HEK293 (cell line): ENCODE measurements around the gene FAM83E.

Experiments
- BCL11B ChIP-seq: fragments of 450-650 bp; formaldehyde crosslinking; IDR thresholded peaks from 2 replicates; pipeline ENCODE4 v1.5.1; 2016; ENCODE audit warnings: low read depth, missing biosample characterization, missing genetic modification characterization
- GLI4 ChIP-seq: fragments of 450-650 bp; formaldehyde crosslinking; IDR thresholded peaks from 2 replicates; pipeline ENCODE4 v1.5.1; 2016; ENCODE audit warnings: missing biosample characterization, missing genetic modification characterization
- HOXC10 ChIP-seq: sonication (generic); formaldehyde crosslinking; IDR thresholded peaks from 2 replicates; pipeline ENCODE4 v1.8.1; 2023; ENCODE audit warnings: mild to moderate bottlenecking, missing genetic modification reagents
- PRDM2 ChIP-seq: fragments of 450-650 bp; formaldehyde crosslinking; IDR thresholded peaks from 2 replicates; pipeline ENCODE4 v1.5.1; 2016; ENCODE audit warnings: missing biosample characterization, missing genetic modification characterization, borderline replicate concordance
- SP7 ChIP-seq: fragments of 450-650 bp; formaldehyde crosslinking; IDR thresholded peaks from 2 replicates; pipeline ENCODE4 v1.5.1; 2016; ENCODE audit warnings: missing biosample characterization, missing genetic modification characterization
- YY2 ChIP-seq: fragments of 450-650 bp; formaldehyde crosslinking; IDR thresholded peaks from 2 replicates; pipeline ENCODE4 v1.5.1; 2016; ENCODE audit warnings: missing biosample characterization, missing genetic modification characterization
- ZBTB20 ChIP-seq: fragments of 450-650 bp; formaldehyde crosslinking; IDR thresholded peaks from 2 replicates; pipeline ENCODE4 v1.5.1; 2016; ENCODE audit warnings: missing biosample characterization, missing genetic modification characterization
- ZBTB48 ChIP-seq: fragments of 450-650 bp; formaldehyde crosslinking; IDR thresholded peaks from 2 replicates; pipeline ENCODE4 v1.5.1; 2016; ENCODE audit warnings: missing biosample characterization, missing genetic modification characterization
- ZBTB8A ChIP-seq: fragments of 450-650 bp; formaldehyde crosslinking; IDR thresholded peaks from 2 replicates; pipeline ENCODE4 v1.5.1; 2016; ENCODE audit warnings: missing biosample characterization, missing genetic modification characterization
- ZFP41 ChIP-seq: fragments of 450-650 bp; formaldehyde crosslinking; IDR thresholded peaks from 2 replicates; pipeline ENCODE4 v1.5.1; 2016; ENCODE audit warnings: missing biosample characterization, missing genetic modification characterization, borderline replicate concordance
- ZIC2 ChIP-seq: fragments of 450-650 bp; formaldehyde crosslinking; IDR thresholded peaks from 2 replicates; pipeline ENCODE4 v1.5.1; 2016; ENCODE audit warnings: missing biosample characterization, missing genetic modification characterization
- ZNF133 ChIP-seq: fragments of 450-650 bp; formaldehyde crosslinking; IDR thresholded peaks from 2 replicates; pipeline ENCODE4 v1.5.1; 2016; ENCODE audit warnings: missing biosample characterization, missing genetic modification characterization
- ZNF148 ChIP-seq: fragments of 450-650 bp; formaldehyde crosslinking; IDR thresholded peaks from 2 replicates; pipeline ENCODE4 v1.5.0; 2017; ENCODE audit warnings: missing biosample characterization, missing genetic modification characterization, borderline replicate concordance
- ZNF175 ChIP-seq: fragments of 450-650 bp; formaldehyde crosslinking; IDR thresholded peaks from 2 replicates; pipeline ENCODE4 v1.5.1; 2016; ENCODE audit warnings: missing biosample characterization, missing genetic modification characterization
- ZNF548 ChIP-seq: fragments of 450-650 bp; formaldehyde crosslinking; IDR thresholded peaks from 2 replicates; pipeline ENCODE4 v1.5.1; 2016; ENCODE audit warnings: missing biosample characterization, missing genetic modification characterization
- ZNF555 ChIP-seq: fragments of 450-650 bp; formaldehyde crosslinking; conservative IDR thresholded peaks from 2 replicates; pipeline ENCODE4 v1.5.1; 2017; ENCODE audit warnings: missing biosample characterization, mild to moderate bottlenecking, missing genetic modification characterization, inconsistent platforms
- ZNF600 ChIP-seq: fragments of 450-650 bp; formaldehyde crosslinking; IDR thresholded peaks from 2 replicates; pipeline ENCODE4 v1.5.1; 2016; ENCODE audit warnings: missing biosample characterization, missing genetic modification characterization
- ZNF629 ChIP-seq: fragments of 450-650 bp; formaldehyde crosslinking; IDR thresholded peaks from 2 replicates; pipeline ENCODE4 v1.5.1; 2017; ENCODE audit warnings: missing biosample characterization, missing genetic modification characterization
- ZNF692 ChIP-seq: fragments of 450-650 bp; formaldehyde crosslinking; IDR thresholded peaks from 2 replicates; pipeline ENCODE4 v1.5.1; 2016; ENCODE audit warnings: missing biosample characterization, missing genetic modification characterization
- TF ChIP-seq, protein P1 (sequence below): fragments of 450-650 bp; formaldehyde crosslinking; IDR thresholded peaks from 2 replicates; pipeline ENCODE4 v1.5.1; 2016; ENCODE audit warnings: missing biosample characterization, missing genetic modification characterization
- TF ChIP-seq, protein P2 (sequence below): fragments of 450-650 bp; formaldehyde crosslinking; IDR thresholded peaks from 2 replicates; pipeline ENCODE4 v1.5.1; 2016; ENCODE audit warnings: missing biosample characterization, missing genetic modification characterization
- TF ChIP-seq, protein P3 (sequence below): fragments of 450-650 bp; formaldehyde crosslinking; IDR thresholded peaks from 2 replicates; pipeline ENCODE4 v1.5.1; 2016; ENCODE audit warnings: missing biosample characterization, missing genetic modification characterization

Gene FAM83E

GRCh38 chr19:48618916-48619691 is 4.2 kb upstream of the FAM83E start, which contains the start of the genes RPL18 and SPHK2 (continued):
- TF ChIP-seq HOXC10 (CRISPR knock-in tag) (no peak), ZNF692 (tag by site-specific recombination) (peak; percentile 96), ZNF555 (no peak), ZNF133 (tag by site-specific recombination) (no peak), ZBTB20 (tag by site-specific recombination) (peak; percentile 67; the same call in 1 of the 2 replicates), BCL11B (tag by site-specific recombination) (peak; percentile 19; the same call in 1 of the 2 replicates), SP7 (tag by site-specific recombination) (peak; percentile 93), PRDM2 (tag by site-specific recombination) (no peak), YY2 (tag by site-specific recombination) (peak; percentile 85), ZFP41 (peak; percentile 20; the same call in 1 of the 2 replicates), ZNF548 (tag by site-specific recombination) (no peak), ZNF175 (tag by site-specific recombination) (no peak), GLI4 (0 out of 2 replicates have a peak, but pooled peaks have one; percentile 20), ZNF148 (peak; percentile 47; the same call in 1 of the 2 replicates), ZNF600 (no peak; the same call in 1 of the 2 replicates), ZNF629 (tag by site-specific recombination) (peak; percentile 96), ZIC2 (peak; percentile 18; the same call in 1 of the 2 replicates), ZBTB8A (tag by site-specific recombination) (peak; percentile 71; the same call in 1 of the 2 replicates), ZBTB48 (tag by site-specific recombination) (peak; percentile 99)
- TF ChIP-seq, protein P1, sequence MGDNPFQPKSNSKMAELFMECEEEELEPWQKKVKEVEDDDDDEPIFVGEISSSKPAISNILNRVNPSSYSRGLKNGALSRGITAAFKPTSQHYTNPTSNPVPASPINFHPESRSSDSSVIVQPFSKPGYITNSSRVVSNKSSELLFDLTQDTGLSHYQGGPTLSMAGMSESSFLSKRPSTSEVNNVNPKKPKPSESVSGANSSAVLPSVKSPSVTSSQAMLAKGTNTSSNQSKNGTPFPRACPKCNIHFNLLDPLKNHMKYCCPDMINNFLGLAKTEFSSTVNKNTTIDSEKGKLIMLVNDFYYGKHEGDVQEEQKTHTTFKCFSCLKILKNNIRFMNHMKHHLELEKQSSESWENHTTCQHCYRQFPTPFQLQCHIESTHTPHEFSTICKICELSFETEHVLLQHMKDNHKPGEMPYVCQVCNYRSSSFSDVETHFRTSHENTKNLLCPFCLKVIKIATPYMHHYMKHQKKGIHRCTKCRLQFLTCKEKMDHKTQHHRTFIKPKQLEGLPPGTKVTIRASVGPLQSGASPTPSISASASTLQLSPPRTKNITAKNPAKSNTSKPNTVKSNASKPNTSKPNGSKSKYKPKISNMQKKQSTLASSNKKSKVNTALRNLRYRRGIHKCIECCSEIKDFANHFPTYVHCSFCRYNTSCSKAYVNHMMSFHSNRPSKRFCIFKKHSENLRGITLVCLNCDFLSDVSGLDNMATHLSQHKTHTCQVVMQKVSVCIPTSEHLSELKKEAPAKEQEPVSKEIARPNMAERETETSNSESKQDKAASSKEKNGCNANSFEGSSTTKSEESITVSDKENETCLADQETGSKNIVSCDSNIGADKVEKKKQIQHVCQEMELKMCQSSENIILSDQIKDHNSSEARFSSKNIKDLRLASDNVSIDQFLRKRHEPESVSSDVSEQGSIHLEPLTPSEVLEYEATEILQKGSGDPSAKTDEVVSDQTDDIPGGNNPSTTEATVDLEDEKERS (tag by site-specific recombination), result peak; percentile 42; the same call in 1 of the 2 replicates
- TF ChIP-seq, protein P2, sequence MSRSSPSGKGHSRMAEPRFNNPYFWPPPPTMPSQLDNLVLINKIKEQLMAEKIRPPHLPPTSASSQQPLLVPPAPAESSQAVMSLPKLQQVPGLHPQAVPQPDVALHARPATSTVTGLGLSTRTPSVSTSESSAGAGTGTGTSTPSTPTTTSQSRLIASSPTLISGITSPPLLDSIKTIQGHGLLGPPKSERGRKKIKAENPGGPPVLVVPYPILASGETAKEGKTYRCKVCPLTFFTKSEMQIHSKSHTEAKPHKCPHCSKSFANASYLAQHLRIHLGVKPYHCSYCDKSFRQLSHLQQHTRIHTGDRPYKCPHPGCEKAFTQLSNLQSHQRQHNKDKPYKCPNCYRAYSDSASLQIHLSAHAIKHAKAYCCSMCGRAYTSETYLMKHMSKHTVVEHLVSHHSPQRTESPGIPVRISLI (tag by site-specific recombination), result no peak
- TF ChIP-seq, protein P3, sequence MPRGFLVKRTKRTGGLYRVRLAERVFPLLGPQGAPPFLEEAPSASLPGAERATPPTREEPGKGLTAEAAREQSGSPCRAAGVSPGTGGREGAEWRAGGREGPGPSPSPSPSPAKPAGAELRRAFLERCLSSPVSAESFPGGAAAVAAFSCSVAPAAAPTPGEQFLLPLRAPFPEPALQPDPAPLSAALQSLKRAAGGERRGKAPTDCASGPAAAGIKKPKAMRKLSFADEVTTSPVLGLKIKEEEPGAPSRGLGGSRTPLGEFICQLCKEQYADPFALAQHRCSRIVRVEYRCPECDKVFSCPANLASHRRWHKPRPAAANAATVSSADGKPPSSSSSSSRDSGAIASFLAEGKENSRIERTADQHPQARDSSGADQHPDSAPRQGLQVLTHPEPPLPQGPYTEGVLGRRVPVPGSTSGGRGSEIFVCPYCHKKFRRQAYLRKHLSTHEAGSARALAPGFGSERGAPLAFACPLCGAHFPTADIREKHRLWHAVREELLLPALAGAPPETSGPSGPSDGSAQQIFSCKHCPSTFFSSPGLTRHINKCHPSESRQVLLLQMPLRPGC, result peak; percentile 85
